GM18951 (cell line): ENCODE measurements around the gene FAM193B.
A peak's percentile ranks its signal among the peaks of the same experiment; 100 is the strongest.

Source experiments
- POLR2A ChIP-seq: IDR thresholded peaks from 4 replicates; pipeline ENCODE4 v1.6.1; 2011; ENCODE audit warnings: mild to moderate bottlenecking; ENCODE audit not compliant: insufficient read length, insufficient read depth; ENCODE audit errors: extremely low read depth
- in situ Hi-C: fragments of 300-500 bp; cut with MboI; formaldehyde crosslinking; loops from one replicate; pipeline ENCODE4 v1.12.0; 2022; ENCODE audit warnings: low sequenced_read_pairs, mixed read lengths, inconsistent platforms; ENCODE audit not compliant: unreplicated experiment

FAM193B gene

DNA sequence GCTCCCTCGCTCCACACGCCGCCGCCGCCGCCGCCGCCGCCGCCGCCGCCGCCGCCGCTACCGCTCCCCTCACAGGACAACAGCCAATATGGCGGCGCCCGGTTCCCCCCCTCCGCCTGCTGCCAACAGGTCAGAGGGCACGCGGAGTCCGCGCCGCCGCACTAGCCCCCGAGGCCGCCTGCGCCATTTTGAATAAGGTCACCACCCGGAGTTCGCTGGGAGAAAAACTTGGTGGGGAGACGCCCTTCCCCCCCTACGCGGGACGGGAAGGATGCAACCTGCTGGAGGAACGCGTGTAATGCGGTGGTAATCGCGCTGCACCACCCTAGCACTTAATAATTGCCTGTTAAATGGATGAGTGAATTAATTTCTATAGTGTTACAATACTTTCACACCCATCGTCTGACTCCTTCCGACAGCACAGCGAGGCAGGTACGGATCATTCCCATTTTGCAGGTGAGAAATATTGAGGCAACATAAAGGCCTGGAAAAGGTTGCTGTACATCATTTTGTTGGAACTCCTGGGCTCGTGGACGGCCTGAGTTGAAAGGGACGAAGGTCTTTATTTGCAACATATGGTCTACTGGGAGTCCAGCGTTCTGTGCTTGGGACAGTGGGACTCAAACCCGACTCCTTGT, at the start of gene FAM193B:
FAM193B (minus strand) TSS at position 90 of the 638 bp plus-strand sequence. CDS start 105 bp downstream, outside the sequence.
- TF ChIP-seq POLR2A: no peak
- in situ Hi-C loops: no loop called here

DNA sequence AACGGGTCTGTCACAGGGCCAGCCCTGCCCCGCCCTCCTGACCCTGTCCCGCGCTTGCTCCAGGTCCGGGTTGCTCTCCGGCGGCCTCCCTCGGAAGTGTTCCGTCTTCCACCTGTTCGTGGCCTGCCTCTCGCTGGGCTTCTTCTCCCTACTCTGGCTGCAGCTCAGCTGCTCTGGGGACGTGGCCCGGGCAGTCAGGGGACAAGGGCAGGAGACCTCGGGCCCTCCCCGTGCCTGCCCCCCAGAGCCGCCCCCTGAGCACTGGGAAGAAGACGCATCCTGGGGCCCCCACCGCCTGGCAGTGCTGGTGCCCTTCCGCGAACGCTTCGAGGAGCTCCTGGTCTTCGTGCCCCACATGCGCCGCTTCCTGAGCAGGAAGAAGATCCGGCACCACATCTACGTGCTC, 49.8 kb upstream of the FAM193B start:
- in situ Hi-C loops: no loop called here
- TF ChIP-seq POLR2A: no peak

DNA sequence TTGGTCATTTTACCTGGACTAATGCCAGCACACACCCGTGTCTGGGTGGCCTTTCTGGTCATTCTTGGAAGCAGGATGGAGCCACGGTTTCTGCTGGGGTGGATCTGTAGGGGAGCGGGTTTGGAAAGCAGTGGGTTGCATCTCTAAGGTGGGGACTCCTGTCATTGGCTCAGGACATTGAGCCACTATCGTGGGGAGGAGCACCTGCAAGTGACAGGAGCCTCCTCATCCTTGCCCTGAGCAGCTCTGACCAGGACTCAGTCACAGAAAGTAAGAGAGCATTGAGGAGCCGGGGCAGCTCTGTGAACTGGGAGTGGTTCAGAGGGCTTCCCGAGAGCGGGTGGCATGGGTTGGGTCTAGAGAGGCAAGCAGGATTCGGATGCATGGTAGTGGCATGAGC, 49.3 kb upstream of the FAM193B start:
- TF ChIP-seq POLR2A: no peak
- in situ Hi-C loops: no loop called here

DNA sequence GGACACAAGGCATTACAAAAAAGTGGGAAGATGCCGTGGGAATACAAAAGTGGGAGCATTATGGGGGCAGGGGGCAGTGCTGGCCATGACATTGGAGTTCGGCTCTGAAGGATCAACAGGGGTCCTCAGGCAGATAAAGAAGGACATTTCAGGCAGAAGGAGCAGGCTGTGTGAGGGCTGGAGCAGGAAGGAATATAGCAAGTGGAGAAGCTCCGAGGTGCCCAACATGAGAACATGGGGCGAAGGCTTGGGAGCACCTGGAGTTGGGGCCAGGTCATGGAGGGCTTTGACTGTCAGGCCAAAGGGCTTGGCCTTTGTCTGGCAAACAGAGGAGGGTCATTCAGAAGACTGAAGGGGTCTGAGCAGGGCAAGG, 48.1 kb upstream of the FAM193B start:
- in situ Hi-C loops: no loop called here

GRCh38 chr5:177601577-177602457, 47.5 kb upstream of the FAM193B start:
- TF ChIP-seq POLR2A: no peak
- in situ Hi-C loops: no loop called here

More for the DNA sequence above, 48.1 kb upstream of the FAM193B start:
- TF ChIP-seq POLR2A: no peak

DNA sequence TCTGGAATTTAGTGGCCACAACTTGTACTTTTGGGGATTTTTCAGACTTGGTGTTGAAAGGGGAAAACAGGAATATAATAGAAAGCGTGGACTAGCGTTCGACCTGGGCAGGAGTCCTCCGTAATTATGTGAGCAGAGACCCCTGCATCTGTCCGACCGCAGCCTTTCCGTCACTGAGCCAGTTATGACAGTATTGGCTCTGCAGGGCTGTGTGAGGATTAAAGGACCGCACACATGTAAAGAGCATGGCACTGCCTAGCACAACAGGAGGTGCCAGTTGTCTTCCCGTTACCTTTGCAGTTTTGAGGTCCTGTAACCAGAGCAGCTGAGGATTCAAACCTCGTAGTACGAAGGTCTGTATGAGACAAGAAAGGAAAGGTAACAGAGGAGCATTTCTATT, 46.8 kb upstream of the FAM193B start:
- no peak for TF ChIP-seq POLR2A
- in situ Hi-C loops: no loop called here

- in situ Hi-C loops: no loop called here
- no peak for TF ChIP-seq POLR2A
Observed at GRCh38 chr5:177600508-177601018, 46.2 kb upstream of the FAM193B start.

DNA sequence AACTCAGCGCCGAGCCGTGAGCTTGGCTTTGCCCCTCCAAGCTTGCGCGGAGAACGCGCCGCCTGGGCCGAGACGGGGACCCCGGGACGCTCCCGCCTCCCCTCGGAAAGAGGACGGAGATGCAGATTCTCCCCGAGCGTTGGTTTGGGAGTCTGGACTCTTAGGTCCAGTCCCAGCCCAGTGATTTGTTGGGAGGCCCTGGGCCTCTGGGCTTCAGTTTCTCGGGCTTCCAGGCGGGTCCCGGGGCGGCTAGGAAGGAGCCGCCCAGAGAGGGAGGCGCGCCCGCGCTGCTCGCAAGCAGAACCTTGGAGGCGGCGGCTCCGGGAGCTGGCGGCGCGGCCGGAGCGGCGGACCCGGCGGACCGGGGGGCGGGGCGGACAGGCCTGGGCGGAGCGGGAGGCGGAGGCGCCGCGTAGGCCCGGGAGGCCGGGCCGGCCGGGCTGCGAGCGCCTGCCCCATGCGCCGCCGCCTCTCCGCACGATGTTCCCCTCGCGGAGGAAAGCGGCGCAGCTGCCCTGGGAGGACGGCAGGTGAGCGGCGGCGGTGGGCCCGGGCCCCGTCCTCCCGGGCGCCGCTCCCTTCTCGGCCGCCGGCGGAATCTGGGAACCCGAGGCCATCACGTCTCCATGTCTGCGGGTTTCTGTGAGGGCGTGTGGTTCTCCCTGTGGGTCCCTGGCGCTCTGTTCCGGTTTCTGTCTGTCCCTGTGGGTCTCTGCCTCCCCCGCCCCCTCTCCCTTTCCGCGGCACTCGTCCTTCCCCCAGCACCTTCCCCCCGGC, 45.6 kb upstream of the FAM193B start, which contains the start of gene B4GALT7:
B4GALT7 (plus strand) TSS at position 402 of the 777 bp plus-strand sequence; CDS start at position 481, 79 bp downstream.
- peak; percentile 97 for TF ChIP-seq POLR2A
- in situ Hi-C loops: no loop called here

- TF ChIP-seq POLR2A: no peak
- in situ Hi-C loops: no loop called here
Observed at GRCh38 chr5:177598477-177598876, 44.1 kb upstream of the FAM193B start.

DNA sequence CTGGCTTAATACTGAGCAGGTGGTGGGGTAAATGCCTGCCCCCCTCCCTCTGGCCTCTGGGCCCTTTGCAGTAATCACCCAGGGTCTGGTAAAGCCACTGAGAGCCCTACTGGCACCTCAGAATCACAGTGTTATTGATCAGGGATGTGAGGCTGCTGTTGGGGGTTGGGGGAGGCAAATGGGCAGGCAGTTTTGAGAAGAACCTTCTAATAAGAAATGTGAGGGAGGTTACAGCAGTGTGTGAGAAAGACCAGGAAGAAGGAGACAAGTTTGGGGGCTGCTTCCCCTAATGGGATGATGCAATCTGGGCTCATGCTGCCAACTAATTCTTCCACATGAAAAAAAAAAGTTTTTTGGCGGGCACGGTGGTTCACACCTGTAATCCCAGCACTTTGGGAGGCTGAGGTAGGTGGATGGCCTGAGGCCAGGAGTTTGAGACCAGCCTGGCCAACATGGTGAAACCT, 42.4 kb upstream of the FAM193B start:
- in situ Hi-C loops: no loop called here
- TF ChIP-seq POLR2A: no peak

DNA sequence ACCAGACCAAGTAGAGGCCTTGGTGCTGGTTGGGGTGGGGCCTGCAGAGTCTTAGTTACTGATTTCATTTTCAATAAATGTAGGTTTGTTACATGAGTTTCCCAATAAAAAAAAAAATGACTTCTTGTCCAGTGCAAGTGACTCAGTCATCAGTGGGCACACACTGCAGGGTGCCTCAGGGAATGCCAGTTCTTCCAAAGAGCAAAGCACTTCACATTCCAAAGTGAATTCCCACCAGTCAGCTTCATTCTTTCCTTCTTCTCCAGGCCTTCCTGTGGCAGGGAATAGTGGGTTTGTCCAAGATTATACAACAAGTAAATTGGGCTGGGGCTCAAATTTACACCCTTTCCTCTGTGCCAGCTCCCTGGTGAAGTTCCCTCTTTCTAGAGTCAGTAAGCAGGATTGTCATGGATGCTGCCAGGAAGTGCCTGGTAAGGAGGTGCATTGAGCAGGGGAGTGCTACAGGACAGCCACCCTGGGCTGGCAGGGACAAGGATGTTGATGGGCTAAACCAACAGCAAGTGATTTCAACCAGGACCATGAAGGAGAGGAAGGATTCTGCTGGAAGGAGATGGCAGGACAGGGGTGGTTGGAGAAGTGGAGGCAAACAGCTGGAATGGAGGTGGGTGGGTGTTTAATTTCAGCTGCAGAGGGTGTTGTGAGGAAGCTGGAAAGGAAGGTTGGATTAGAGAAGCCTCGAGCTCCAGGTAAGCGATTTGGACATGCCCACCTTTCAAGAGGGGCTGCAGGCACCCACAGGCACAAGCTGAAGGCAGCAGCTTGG, 41.8 kb upstream of the FAM193B start:
- in situ Hi-C loops: no loop called here
- TF ChIP-seq POLR2A: no peak

GRCh38 chr5:177595026-177595585, 40.7 kb upstream of the FAM193B start:
- no peak for TF ChIP-seq POLR2A
- in situ Hi-C loops: no loop called here
